Activated T-cell treated with anti-CD3 and anti-CD28 coated beads, Interleukin-2, amount 50 U/mL, for 4 hours (primary cell): ENCODE data around the gene SFI1. TPM values are rescaled to one million over a fixed set of nuclear protein-coding genes. Genes with fewer than 3 reads are reported as not detected.

ENCODE experiments used
- ATAC-seq, 2 donors: fragments of 200-7000 bp; cut with Tn5 transposase; one replicate each; pipeline ENCODE4 v1.10.0; 2021
- DNase-seq: peaks from one replicate; pipeline ENCODE4 v3.0.0-alpha.2; 2020
- H3K27me3 Mint-ChIP-seq: one replicate; pipeline ENCODE4 v1.8.0; 2021; ENCODE audit warnings: low read depth, mixed read lengths
- H3K36me3 Mint-ChIP-seq: one replicate; pipeline ENCODE4 v1.8.0; 2022; ENCODE audit warnings: mixed read lengths; ENCODE audit not compliant: insufficient read depth
- H3K4me1 Mint-ChIP-seq: one replicate; pipeline ENCODE4 v1.8.0; 2021; ENCODE audit warnings: low read depth, mixed read lengths
- H3K4me3 Mint-ChIP-seq: one replicate; pipeline ENCODE4 v1.8.0; 2021; ENCODE audit warnings: mild to moderate bottlenecking, moderate library complexity, mixed read lengths
- H3K9me3 Mint-ChIP-seq: one replicate; pipeline ENCODE4 v1.8.0; 2021; ENCODE audit warnings: mixed read lengths
- total RNA-seq, 3 donors: library from RNA; stranded (reverse); gene quantifications; one replicate each; pipeline ENCODE4 v1.2.1, GENCODE V29; 2021

SFI1 gene
- total RNA-seq, 3 donors from 2014 or later = 74.0 to 87.5 (median 77.6) TPM

DNA sequence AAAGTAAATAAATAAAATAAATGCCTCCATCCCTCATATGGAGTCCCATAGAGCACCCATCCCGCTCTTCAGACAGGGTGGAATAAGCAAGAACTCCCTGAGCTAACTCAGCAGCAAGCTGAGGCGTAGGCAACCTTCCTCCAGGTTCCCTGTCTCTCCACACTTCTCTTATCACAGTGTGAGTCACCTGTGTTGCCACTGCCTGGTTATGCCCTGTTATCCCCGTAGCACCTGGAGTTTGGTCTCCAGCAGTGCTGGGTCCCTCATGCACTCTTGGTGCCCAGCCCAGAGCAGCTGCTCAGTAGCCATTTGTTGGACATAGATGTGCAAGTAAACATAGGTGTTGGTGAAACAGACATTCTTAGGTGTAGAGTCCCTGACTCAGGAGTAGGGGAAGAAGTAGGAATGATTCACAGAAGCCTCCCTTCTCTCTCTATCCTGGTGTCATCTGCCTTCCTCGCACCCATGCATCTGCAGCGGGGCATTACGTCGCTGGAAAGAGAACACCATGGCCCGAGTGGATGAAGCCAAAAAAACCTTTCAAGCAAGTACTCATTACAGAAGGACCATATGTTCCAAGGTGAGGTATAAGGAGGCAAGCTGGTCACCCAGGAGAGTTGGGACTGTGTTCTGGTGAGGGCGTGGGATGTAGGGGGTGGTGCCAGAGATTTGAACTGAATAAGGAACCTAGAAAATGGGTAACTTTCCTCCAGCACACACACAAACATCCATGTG lies 109.7 kb downstream of the SFI1 start:
- Mint-ChIP-seq H3K36me3 (peaks cover 16% of the 10 kb centered on the region), H3K4me1 (no peaks in the 10 kb centered on the region), H3K4me3 (no peak overlapping the region), H3K9me3 (no peaks in the 10 kb centered on the region), H3K27me3 (no peaks in the 10 kb centered on the region)
- no peak for ATAC-seq
- no peak for DNase-seq

DNA sequence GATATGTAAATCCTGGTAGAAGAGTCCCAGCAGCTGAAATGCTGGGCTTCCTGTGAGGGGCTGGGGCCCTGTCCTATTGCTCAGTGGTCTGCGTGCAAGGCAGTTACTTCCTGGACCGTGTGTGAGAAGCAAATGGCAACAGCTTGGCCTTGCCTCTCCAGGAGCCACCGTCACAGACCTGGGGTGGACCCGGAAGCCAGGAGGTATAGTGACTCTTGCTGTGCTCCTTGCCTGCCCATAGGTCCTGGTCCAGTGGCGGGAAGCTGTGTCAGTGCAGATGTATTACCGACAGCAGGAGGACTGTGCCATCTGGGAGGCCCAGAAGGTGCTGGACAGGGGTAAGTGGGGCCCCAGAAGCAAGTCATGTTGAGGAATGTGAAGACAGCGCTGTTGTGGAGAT lies 111.4 kb downstream of the SFI1 start:
- no peaks in the 10 kb centered on the region for H3K4me1 Mint-ChIP-seq
- ATAC-seq = no peak
- no peak overlapping the region for H3K4me3 Mint-ChIP-seq
- no peaks in the 10 kb centered on the region for H3K27me3 Mint-ChIP-seq
- DNase-seq = no peak
- H3K36me3 Mint-ChIP-seq = peaks cover 17% of the 10 kb centered on the region
- H3K9me3 Mint-ChIP-seq = no peaks in the 10 kb centered on the region

DNA sequence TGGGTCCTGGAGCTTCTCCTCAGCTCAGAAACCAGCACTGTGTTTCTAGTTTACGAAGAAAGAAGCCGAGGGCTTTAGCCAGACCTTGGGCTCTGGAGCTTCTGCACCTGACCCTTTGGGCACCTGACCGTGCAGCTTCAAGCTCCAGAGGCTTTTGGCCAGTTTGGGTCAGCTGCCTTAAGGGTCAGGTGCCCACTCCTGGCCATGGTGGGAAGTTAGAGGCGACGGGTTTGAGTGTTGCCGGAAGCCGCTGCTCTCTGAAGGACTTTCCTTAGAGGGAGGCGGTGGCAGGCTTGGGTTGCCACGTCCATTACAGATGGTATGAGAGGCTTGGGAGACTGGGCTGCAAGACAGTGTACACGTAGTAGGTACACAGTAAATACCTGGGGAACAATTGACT lies 113.4 kb downstream of the SFI1 start:
- Mint-ChIP-seq H3K9me3 (no peaks in the 10 kb centered on the region), H3K27me3 (no peaks in the 10 kb centered on the region), H3K4me1 (peaks cover 7% of the 10 kb centered on the region), H3K4me3 (no peak overlapping the region), H3K36me3 (peaks cover 20% of the 10 kb centered on the region)
- ATAC-seq (no peak), DNase-seq (no peak)

DNA sequence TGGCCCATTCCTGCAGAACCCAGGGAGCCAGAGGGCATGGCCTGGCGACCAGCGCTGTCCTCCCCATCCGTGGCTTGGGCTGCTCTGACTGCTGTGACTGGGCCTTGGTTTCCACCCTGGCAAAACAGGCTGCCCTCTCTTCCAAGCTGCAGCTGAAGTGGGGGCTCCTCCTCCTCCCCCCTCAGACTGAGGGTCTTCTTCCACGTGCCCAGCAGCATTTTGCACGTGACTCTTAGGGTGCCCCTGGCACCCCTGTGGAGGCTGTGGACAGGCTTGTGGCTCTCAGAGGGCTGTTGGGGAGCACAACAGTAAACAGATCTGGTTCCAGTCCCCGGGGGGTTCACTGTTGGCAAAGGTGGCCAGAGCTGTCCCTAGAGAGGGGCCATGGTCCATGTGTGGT lies 114.3 kb downstream of the SFI1 start:
- Mint-ChIP-seq H3K9me3 (no peaks in the 10 kb centered on the region), H3K4me1 (peaks cover 12% of the 10 kb centered on the region), H3K36me3 (peaks cover 17% of the 10 kb centered on the region), H3K27me3 (no peaks in the 10 kb centered on the region), H3K4me3 (no peak overlapping the region)
- ATAC-seq (no peak), DNase-seq (no peak)

DNA sequence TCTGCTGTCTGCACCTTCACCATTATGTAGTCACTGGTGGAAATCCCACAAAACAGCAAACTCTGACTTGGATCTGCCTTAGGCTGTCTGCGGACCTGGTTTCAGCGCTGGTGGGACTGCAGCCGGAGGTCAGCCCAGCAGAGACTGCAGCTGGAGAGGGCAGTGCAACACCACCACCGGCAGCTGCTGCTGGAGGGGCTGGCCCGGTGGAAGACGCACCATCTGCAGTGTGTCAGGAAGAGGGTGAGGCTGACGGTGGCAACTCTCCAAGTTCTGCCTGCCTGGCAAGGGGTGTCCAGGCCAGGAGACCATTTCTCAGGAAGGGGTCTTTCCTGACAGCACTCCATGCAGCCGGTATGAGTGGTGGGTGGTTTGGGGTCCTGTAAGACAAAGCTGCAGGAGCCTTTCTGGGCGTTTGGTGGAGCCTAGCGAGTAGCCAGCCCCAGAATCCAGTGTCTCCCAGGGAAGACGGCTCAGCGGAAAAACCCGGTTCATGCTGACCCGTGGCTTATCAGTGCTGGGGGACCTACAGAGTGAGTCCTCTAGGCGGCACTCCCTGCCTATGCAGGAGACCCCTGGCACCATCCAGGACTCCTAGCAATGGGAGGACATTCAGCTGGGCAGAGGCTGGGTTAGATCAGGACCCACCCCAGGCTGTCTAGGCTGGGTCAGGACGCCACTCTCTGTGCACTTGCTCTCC lies 114.9 kb downstream of the SFI1 start:
- DNase-seq (no peak), ATAC-seq (no peak)
- Mint-ChIP-seq H3K4me1 (peaks cover 18% of the 10 kb centered on the region), H3K9me3 (no peaks in the 10 kb centered on the region), H3K27me3 (no peaks in the 10 kb centered on the region), H3K36me3 (peaks cover 17% of the 10 kb centered on the region), H3K4me3 (no peak overlapping the region)

DNA sequence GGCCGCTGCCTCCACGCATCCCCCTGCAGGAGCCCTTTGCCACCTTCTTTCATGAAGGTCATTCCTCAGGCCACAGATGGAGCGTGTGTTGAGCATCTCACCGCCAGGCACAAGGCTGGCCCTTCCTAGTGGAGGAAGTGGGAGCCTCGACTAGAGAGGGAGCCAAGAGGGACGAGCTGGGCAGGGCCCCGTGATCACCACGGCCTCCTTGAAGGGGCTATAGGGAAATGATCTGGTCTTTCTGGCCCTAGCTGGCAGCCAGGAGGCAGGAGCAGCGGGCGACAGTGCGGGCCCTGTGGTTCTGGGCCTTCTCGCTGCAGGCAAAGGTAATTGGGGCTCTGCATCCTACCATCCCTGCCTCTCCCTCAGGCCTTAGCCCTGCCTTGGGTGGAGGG lies 116.6 kb downstream of the SFI1 start:
- Mint-ChIP-seq H3K4me1 (peaks cover 20% of the 10 kb centered on the region), H3K9me3 (no peaks in the 10 kb centered on the region), H3K27me3 (no peaks in the 10 kb centered on the region), H3K4me3 (no peak overlapping the region), H3K36me3 (peaks cover 17% of the 10 kb centered on the region)
- DNase-seq = no peak
- ATAC-seq = no peak

DNA sequence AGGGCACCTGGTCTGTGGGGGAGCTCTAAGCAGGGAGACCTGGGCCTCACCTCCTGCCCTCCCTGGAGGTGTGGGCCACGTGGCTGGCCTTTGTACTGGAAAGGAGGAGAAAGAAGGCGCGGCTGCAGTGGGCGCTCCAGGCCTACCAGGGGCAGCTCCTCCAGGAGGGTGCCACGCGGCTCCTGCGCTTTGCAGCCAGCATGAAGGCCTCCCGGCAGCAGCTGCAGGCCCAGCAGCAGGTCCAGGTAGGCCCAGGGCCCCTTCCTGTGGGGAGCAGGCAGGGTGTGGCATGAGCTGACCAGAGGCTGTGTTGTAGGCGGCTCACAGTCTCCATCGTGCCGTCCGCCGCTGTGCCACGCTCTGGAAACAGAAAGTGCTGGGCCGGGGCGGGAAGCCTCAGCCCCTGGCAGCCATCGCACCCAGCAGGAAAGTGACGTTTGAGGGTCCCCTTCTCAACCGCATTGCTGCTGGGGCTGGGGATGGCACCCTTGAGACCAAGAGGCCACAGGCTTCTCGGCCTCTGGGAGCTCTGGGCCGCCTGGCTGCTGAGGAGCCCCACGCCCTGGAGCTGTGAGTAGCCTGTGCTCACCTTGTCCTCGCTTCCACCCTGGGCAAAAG lies 117.1 kb downstream of the SFI1 start:
- DNase-seq (no peak), ATAC-seq (no peak)
- Mint-ChIP-seq H3K4me1 (peaks cover 20% of the 10 kb centered on the region), H3K27me3 (no peaks in the 10 kb centered on the region), H3K9me3 (no peaks in the 10 kb centered on the region), H3K4me3 (no peak overlapping the region), H3K36me3 (peaks cover 14% of the 10 kb centered on the region)

DNA sequence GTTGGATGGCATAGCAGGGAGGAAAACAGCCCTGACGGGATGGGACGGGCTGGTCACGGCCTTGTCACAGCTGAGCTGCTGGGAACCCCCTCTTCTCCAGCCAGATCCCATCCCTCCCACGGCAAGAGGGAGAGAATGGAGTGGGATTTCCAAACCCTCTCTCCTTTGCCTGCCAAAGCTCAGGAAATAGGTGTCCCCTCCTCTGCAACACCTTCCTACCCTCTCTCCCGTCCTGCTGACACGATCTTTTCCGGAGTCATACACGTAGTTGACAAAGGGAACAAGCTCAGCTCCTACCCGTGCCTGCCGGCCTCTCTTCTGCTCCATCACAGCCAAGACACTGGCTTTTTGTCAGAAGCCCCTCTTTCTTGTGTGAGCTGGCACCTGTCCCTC lies 117.6 kb downstream of the SFI1 start:
- no peak for ATAC-seq
- H3K36me3 Mint-ChIP-seq = peaks cover 14% of the 10 kb centered on the region
- no peaks in the 10 kb centered on the region for H3K27me3 Mint-ChIP-seq

DNA sequence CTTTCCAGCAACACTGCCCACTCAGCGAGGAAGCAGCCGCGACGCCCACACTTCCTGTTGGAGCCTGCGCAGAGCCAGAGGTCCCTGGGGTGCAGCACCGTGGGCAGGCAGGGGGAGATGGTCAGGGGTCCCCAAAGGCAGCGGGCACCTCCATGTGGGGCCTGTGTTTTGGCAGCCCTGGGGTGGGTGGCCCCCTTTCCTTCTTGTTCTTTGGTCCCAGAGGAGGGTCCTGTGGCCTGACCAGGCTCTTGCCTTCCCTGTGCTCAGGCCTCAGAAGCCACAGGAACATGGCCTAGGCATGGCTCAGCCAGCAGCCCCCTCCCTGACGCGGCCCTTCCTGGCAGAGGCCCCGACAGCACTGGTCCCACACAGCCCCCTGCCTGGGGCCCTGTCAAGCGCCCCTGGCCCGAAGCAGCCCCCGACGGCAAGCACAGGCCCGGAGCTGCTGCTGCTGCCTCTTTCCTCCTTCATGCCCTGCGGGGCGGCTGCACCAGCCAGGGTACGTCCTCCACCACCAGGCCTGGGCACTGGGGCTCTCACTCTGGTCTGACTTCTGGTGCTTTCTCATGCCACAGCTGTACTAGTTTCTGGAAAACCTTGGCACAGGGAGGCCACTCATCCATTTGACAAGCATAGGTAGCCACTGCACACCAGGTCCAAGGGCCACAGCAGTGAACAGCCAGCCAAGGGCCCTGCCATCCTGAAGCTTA lies 118.6 kb downstream of the SFI1 start:
- Mint-ChIP-seq H3K27me3 (no peaks in the 10 kb centered on the region), H3K9me3 (no peaks in the 10 kb centered on the region), H3K4me3 (no peak overlapping the region), H3K4me1 (peaks cover 20% of the 10 kb centered on the region), H3K36me3 (peaks cover 22% of the 10 kb centered on the region)
- ATAC-seq = no peak
- DNase-seq = no peak

More for the DNA sequence above, 117.6 kb downstream of the SFI1 start:
- no peak for DNase-seq
- no peak overlapping the region for H3K4me3 Mint-ChIP-seq
- H3K9me3 Mint-ChIP-seq = no peaks in the 10 kb centered on the region
- H3K4me1 Mint-ChIP-seq = peaks cover 20% of the 10 kb centered on the region

DNA sequence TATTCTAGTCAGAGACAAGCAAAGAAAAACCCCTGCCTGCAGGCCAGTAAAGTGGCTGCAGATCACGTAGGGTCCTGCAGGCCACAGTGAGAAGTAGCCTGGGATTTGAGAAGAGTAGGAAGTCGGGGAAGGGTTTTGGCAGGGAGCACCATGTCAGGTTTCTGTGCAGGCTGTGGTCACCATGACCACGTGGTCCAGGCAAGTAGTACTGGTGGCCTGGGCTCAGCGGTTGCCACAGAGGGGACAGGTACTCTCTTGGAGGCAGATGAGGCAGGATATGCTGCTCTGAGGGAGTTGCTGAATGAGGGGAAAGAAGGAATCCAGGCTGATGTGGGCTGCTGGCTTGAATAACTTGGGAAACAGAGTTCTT lies 119.1 kb downstream of the SFI1 start:
- no peak for ATAC-seq
- no peak for DNase-seq
- no peaks in the 10 kb centered on the region for H3K9me3 Mint-ChIP-seq
- peaks cover 19% of the 10 kb centered on the region for H3K36me3 Mint-ChIP-seq
- H3K4me3 Mint-ChIP-seq = no peak overlapping the region
- peaks cover 20% of the 10 kb centered on the region for H3K4me1 Mint-ChIP-seq
- H3K27me3 Mint-ChIP-seq = no peaks in the 10 kb centered on the region

DNA sequence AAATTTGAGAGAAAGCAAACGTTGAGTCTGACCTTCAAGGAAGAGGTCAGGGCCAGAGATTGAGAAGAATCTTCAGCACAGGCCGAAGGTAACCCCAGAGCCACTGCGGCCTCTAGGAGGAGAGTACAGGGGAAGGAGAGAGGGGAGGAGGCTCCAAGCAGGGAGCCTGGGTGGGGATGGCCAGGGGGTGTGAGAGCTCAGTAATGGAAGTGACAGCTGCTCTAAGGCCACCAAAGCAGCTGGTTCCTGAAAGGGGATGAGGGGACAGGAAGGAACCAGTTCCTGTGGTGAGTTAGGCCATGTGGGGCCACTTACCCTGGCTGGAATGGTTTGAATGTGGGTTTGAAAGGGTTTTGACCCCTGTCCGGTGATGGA lies 119.6 kb downstream of the SFI1 start:
- no peak overlapping the region for H3K4me3 Mint-ChIP-seq
- DNase-seq (no peak), ATAC-seq (no peak)
- H3K4me1 Mint-ChIP-seq = peaks cover 20% of the 10 kb centered on the region
- H3K36me3 Mint-ChIP-seq = peaks cover 19% of the 10 kb centered on the region
- no peaks in the 10 kb centered on the region for H3K27me3 Mint-ChIP-seq
- H3K9me3 Mint-ChIP-seq = no peaks in the 10 kb centered on the region

DNA sequence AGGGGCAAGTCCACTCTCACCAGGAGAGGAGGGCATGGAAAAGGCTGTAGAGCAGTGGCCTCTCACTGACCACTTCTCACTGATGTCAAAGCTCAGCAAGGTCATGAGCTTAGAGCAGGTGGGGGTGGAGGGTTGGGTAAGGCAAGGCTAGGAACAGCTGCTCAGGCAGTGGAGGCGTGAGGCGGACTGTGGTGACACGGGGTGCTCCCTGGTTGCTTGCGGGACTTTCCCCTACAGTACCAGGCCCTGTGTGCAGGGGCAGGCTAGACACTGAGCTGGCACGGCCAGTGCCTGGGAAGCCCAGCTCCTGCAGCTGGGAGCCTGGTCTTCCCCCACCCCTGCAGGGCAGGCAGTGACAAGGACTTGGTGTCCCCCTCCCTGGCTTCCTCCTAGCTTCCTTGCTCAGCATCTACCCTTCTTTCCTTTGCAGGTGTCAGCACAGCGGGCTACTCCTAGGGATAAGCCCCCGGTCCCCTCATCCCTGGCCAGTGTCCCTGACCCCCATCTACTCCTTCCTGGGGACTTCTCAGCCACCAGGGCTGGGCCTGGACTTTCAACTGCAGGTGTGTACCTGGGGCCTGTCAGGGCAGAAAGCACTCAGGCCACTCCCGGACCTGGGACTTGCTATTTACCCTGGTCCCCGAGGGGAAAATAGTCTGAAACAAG lies 120.1 kb downstream of the SFI1 start:
- H3K36me3 Mint-ChIP-seq = peaks cover 19% of the 10 kb centered on the region
- H3K9me3 Mint-ChIP-seq = no peaks in the 10 kb centered on the region
- no peaks in the 10 kb centered on the region for H3K27me3 Mint-ChIP-seq
- peaks cover 20% of the 10 kb centered on the region for H3K4me1 Mint-ChIP-seq
- no peak for DNase-seq
- no peak overlapping the region for H3K4me3 Mint-ChIP-seq
- peak; percentile 70 to 71 for ATAC-seq

DNA sequence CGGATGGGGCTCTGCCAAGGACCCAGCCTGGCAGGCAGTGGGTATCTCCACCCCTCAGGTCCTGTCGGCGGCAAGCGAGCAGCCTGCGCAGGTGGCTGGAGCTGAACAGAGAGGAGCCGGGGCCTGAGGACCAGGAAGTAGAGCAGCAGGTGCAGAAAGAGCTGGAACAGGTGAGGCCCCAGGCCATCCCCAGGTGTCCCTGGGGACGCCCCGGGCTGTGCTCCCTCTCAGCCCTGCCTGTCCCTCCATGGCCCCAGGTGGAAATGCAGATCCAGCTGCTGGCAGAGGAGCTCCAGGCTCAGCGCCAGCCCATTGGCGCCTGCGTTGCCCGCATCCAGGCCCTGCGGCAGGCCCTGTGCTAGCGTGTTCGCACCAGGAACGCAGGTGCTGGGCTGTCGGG lies 121.7 kb downstream of the SFI1 start:
- no peak for ATAC-seq
- Mint-ChIP-seq H3K27me3 (no peaks in the 10 kb centered on the region), H3K4me3 (no peak overlapping the region), H3K36me3 (peaks cover 16% of the 10 kb centered on the region), H3K9me3 (no peaks in the 10 kb centered on the region), H3K4me1 (peaks cover 20% of the 10 kb centered on the region)
- DNase-seq = no peak

DNA sequence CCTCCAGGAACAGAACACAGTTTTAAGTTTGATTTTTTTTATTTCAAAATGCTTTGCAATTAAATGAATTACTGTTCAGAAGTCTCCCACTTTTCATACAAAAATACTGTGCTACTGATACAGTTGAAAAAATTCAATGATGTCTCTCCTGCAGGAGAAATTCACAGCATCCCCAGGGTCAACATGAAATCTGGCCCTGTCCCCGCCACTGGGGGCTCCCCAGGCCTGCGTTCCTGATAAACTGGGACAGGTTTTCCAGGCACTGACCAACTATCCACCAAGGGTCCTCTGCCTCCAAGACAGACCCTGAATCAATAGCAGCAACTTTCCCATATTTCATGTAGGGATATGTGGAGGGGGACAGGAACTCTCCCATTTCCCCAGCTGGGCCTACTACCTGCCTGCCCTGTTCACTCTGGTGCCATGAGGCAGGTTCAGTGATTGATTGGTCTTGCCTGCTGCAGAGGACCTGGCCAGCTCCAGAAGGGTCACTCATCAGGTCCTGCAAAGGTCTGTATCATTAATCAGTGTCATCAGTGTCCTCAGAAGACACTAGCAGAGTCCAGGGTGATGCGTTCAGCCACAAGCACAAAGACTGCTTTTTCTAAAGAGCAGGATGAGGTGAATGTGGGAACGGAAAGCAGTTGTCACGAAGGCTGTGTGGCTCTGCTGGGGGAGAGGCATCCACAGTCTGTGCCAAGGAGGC lies 122.3 kb downstream of the SFI1 start:
- peaks cover 20% of the 10 kb centered on the region for H3K4me1 Mint-ChIP-seq
- ATAC-seq = no peak
- no peak overlapping the region for H3K4me3 Mint-ChIP-seq
- no peak for DNase-seq
- H3K9me3 Mint-ChIP-seq = no peaks in the 10 kb centered on the region
- H3K27me3 Mint-ChIP-seq = no peaks in the 10 kb centered on the region
- H3K36me3 Mint-ChIP-seq = peaks cover 16% of the 10 kb centered on the region
